Karpas-422 (cell line): Measurements from ENCODE around the gene MITF. TPM values are rescaled to one million over a fixed set of nuclear protein-coding genes. Genes with fewer than 3 reads are reported as not detected.

Source experiments
- DNase-seq: peaks from one replicate; pipeline ENCODE4 v3.0.0-alpha.2; 2015
- H2AFZ ChIP-seq: fragments of 200-600 bp; sonication (generic); 2 replicates; pipeline ENCODE4 v1.6.1; 2014; ENCODE audit warnings: antibody characterized with exemption, low read length, mixed read lengths
- H3K27ac ChIP-seq: fragments of 200-600 bp; sonication (generic); 2 replicates; pipeline ENCODE4 v1.5.1; 2014; ENCODE audit warnings: mild to moderate bottlenecking, low read length, moderate library complexity
- H3K27me3 ChIP-seq: fragments of 200-600 bp; sonication (generic); 2 replicates; pipeline ENCODE4 v1.6.1; 2014; ENCODE audit warnings: low read length, mixed read lengths
- H3K36me3 ChIP-seq: fragments of 200-600 bp; sonication (generic); 2 replicates; pipeline ENCODE4 v1.6.1; 2014; ENCODE audit warnings: low read length, mixed read lengths; ENCODE audit not compliant: insufficient read depth
- H3K4me1 ChIP-seq: fragments of 200-600 bp; sonication (generic); 2 replicates; pipeline ENCODE4 v1.6.1; 2014; ENCODE audit warnings: mild to moderate bottlenecking, low read length, mixed read lengths
- H3K4me2 ChIP-seq: fragments of 200-600 bp; sonication (generic); 2 replicates; pipeline ENCODE4 v1.6.1; 2014; ENCODE audit warnings: low read length, low read depth, mild to moderate bottlenecking; ENCODE audit not compliant: poor library complexity, severe bottlenecking
- H3K4me3 ChIP-seq: fragments of 200-600 bp; sonication (generic); 2 replicates; pipeline ENCODE4 v1.5.1; 2014; ENCODE audit warnings: mild to moderate bottlenecking, antibody characterized with exemption, low read length, mixed read lengths
- H3K79me2 ChIP-seq: fragments of 200-600 bp; sonication (generic); 2 replicates; pipeline ENCODE4 v1.6.1; 2014; ENCODE audit warnings: mild to moderate bottlenecking, low read length, mixed read lengths
- H3K9ac ChIP-seq: fragments of 200-600 bp; sonication (generic); 2 replicates; pipeline ENCODE4 v1.6.0; 2014; ENCODE audit warnings: low read length
- H3K9me2 ChIP-seq: fragments of 200-600 bp; sonication (generic), shearing (Covaris generic); replicated peaks from 2 replicates; pipeline ENCODE4 v1.6.0; 2014; ENCODE audit warnings: mild to moderate bottlenecking, low read length, moderate library complexity; ENCODE audit not compliant: insufficient read depth
- H3K9me3 ChIP-seq: fragments of 300-700, 200-600 bp; sonication (generic); 2 replicates; pipeline ENCODE4 v1.6.1; 2014; ENCODE audit warnings: low read length, mixed read lengths
- H4K20me1 ChIP-seq: fragments of 200-600 bp; sonication (generic); 2 replicates; pipeline ENCODE4 v1.6.1; 2014; ENCODE audit warnings: mild to moderate bottlenecking, antibody characterized with exemption, low read length, low read depth; ENCODE audit not compliant: insufficient read depth
- total RNA-seq: library from RNA; depleted of rRNA; stranded (reverse); fragments of >200 nt; shearing (Covaris generic); gene quantifications from 2 replicates; pipeline ENCODE4 v1.2.3, GENCODE V29; 2014; ENCODE audit warnings: low replicate concordance

MITF gene
- total RNA-seq, 1 experiment from 2014 or later: not detected

GRCh38 chr3:69890084-69890483 lies 150.8 kb downstream of the MITF start:
- Histone ChIP-seq H3K27ac (no peak overlapping the region), H3K9me2 (no peaks in the 10 kb centered on the region), H3K9ac (no peak overlapping the region), H3K9me3 (no peaks in the 10 kb centered on the region), H2AFZ (no peak overlapping the region), H3K4me1 (no peaks in the 10 kb centered on the region), H3K4me2 (no peak overlapping the region), H4K20me1 (no peaks in the 10 kb centered on the region), H3K4me3 (no peak overlapping the region), H3K79me2 (no peaks in the 10 kb centered on the region), H3K27me3 (no peaks in the 10 kb centered on the region), H3K36me3 (no peaks in the 10 kb centered on the region)
- DNase-seq: no peak

GRCh38 chr3:69890691-69891090 lies 151.4 kb downstream of the MITF start:
- H3K9ac ChIP-seq: no peak overlapping the region
- H3K79me2 ChIP-seq: no peaks in the 10 kb centered on the region
- no peak overlapping the region for H3K4me2 ChIP-seq
- H3K27ac ChIP-seq: no peak overlapping the region
- H2AFZ ChIP-seq: no peak overlapping the region
- no peaks in the 10 kb centered on the region for H3K4me1 ChIP-seq
- no peak for DNase-seq
- H3K36me3 ChIP-seq: no peaks in the 10 kb centered on the region
- H4K20me1 ChIP-seq: no peaks in the 10 kb centered on the region
- no peaks in the 10 kb centered on the region for H3K9me2 ChIP-seq
- no peaks in the 10 kb centered on the region for H3K27me3 ChIP-seq
- no peaks in the 10 kb centered on the region for H3K9me3 ChIP-seq
- H3K4me3 ChIP-seq: no peak overlapping the region

- no peak for DNase-seq
- Histone ChIP-seq H3K9ac (no peak overlapping the region), H3K27me3 (no peaks in the 10 kb centered on the region), H3K79me2 (no peaks in the 10 kb centered on the region), H3K9me2 (no peaks in the 10 kb centered on the region), H3K4me1 (no peaks in the 10 kb centered on the region), H4K20me1 (no peaks in the 10 kb centered on the region), H3K4me3 (no peak overlapping the region), H3K9me3 (no peaks in the 10 kb centered on the region), H3K27ac (no peak overlapping the region), H3K36me3 (no peaks in the 10 kb centered on the region), H2AFZ (no peak overlapping the region), H3K4me2 (no peak overlapping the region)
Observed at GRCh38 chr3:69892706-69893105, 153.4 kb downstream of the MITF start.

- H2AFZ ChIP-seq: no peak overlapping the region
- H3K9me2 ChIP-seq: no peaks in the 10 kb centered on the region
- no peak overlapping the region for H3K27ac ChIP-seq
- no peaks in the 10 kb centered on the region for H4K20me1 ChIP-seq
- no peak overlapping the region for H3K4me3 ChIP-seq
- no peaks in the 10 kb centered on the region for H3K9me3 ChIP-seq
- no peak for DNase-seq
- H3K27me3 ChIP-seq: no peaks in the 10 kb centered on the region
- H3K79me2 ChIP-seq: no peaks in the 10 kb centered on the region
- no peaks in the 10 kb centered on the region for H3K4me1 ChIP-seq
- H3K4me2 ChIP-seq: no peak overlapping the region
- H3K36me3 ChIP-seq: no peaks in the 10 kb centered on the region
- no peak overlapping the region for H3K9ac ChIP-seq
Observed at GRCh38 chr3:69893274-69893673, 154.0 kb downstream of the MITF start.

GRCh38 chr3:69896095-69896494 lies 156.8 kb downstream of the MITF start:
- Histone ChIP-seq H3K27me3 (no peaks in the 10 kb centered on the region), H3K79me2 (no peaks in the 10 kb centered on the region), H3K4me1 (no peaks in the 10 kb centered on the region), H3K9ac (no peak overlapping the region), H3K4me3 (no peak overlapping the region), H3K27ac (no peak overlapping the region), H4K20me1 (no peaks in the 10 kb centered on the region), H2AFZ (no peak overlapping the region), H3K9me3 (no peaks in the 10 kb centered on the region), H3K4me2 (no peak overlapping the region), H3K36me3 (no peaks in the 10 kb centered on the region), H3K9me2 (no peaks in the 10 kb centered on the region)
- DNase-seq: no peak

GRCh38 chr3:69900331-69900730 lies 161.1 kb downstream of the MITF start:
- Histone ChIP-seq H3K27ac (no peak overlapping the region), H2AFZ (no peak overlapping the region), H3K79me2 (no peaks in the 10 kb centered on the region), H4K20me1 (no peaks in the 10 kb centered on the region), H3K4me3 (no peak overlapping the region), H3K9ac (no peak overlapping the region), H3K36me3 (no peaks in the 10 kb centered on the region), H3K4me1 (no peaks in the 10 kb centered on the region), H3K9me2 (no peaks in the 10 kb centered on the region), H3K4me2 (no peak overlapping the region), H3K9me3 (no peaks in the 10 kb centered on the region), H3K27me3 (no peaks in the 10 kb centered on the region)
- no peak for DNase-seq

- H3K4me3 ChIP-seq: no peak overlapping the region
- H3K4me1 ChIP-seq: no peaks in the 10 kb centered on the region
- H3K27ac ChIP-seq: no peak overlapping the region
- DNase-seq: no peak
- H3K4me2 ChIP-seq: no peak overlapping the region
- no peak overlapping the region for H3K9ac ChIP-seq
- H3K27me3 ChIP-seq: no peaks in the 10 kb centered on the region
- no peak overlapping the region for H2AFZ ChIP-seq
- H4K20me1 ChIP-seq: no peaks in the 10 kb centered on the region
- H3K9me3 ChIP-seq: no peaks in the 10 kb centered on the region
- H3K79me2 ChIP-seq: no peaks in the 10 kb centered on the region
- H3K9me2 ChIP-seq: no peaks in the 10 kb centered on the region
- no peaks in the 10 kb centered on the region for H3K36me3 ChIP-seq
Observed at GRCh38 chr3:69901802-69902201, 162.5 kb downstream of the MITF start.

GRCh38 chr3:69902386-69902785 lies 163.1 kb downstream of the MITF start:
- no peak overlapping the region for H3K4me3 ChIP-seq
- H3K9ac ChIP-seq: no peak overlapping the region
- H3K36me3 ChIP-seq: no peaks in the 10 kb centered on the region
- H3K79me2 ChIP-seq: no peaks in the 10 kb centered on the region
- no peaks in the 10 kb centered on the region for H3K9me2 ChIP-seq
- H3K4me1 ChIP-seq: no peaks in the 10 kb centered on the region
- H3K27ac ChIP-seq: no peak overlapping the region
- no peak overlapping the region for H3K4me2 ChIP-seq
- DNase-seq: no peak
- H3K27me3 ChIP-seq: no peaks in the 10 kb centered on the region
- H3K9me3 ChIP-seq: no peaks in the 10 kb centered on the region
- H4K20me1 ChIP-seq: no peaks in the 10 kb centered on the region
- no peak overlapping the region for H2AFZ ChIP-seq

- no peak overlapping the region for H3K9ac ChIP-seq
- H3K9me3 ChIP-seq: no peaks in the 10 kb centered on the region
- H2AFZ ChIP-seq: no peak overlapping the region
- H3K27me3 ChIP-seq: no peaks in the 10 kb centered on the region
- H3K36me3 ChIP-seq: no peaks in the 10 kb centered on the region
- no peaks in the 10 kb centered on the region for H3K9me2 ChIP-seq
- H3K4me3 ChIP-seq: no peak overlapping the region
- no peak for DNase-seq
- no peaks in the 10 kb centered on the region for H4K20me1 ChIP-seq
- H3K4me2 ChIP-seq: no peak overlapping the region
- no peaks in the 10 kb centered on the region for H3K79me2 ChIP-seq
- H3K4me1 ChIP-seq: no peaks in the 10 kb centered on the region
- H3K27ac ChIP-seq: no peak overlapping the region
Observed at GRCh38 chr3:69906351-69906966, 167.2 kb downstream of the MITF start.
